WTC11 (cell line): Measurements from ENCODE around the gene JMJD7. TPM values are rescaled to one million over a fixed set of nuclear protein-coding genes. Genes with fewer than 3 reads are reported as not detected.

Experiments
- ATAC-seq: fragments of 200-7000 bp; cut with Tn5 transposase; 2 replicates; pipeline ENCODE4 v1.10.0; 2021; ENCODE audit warnings: mild to moderate bottlenecking, moderate library complexity
- CTCF ChIA-PET: fragments of 300-600 bp; sonication (Branson Sonifier 250); formaldehyde crosslinking; loops from one replicate; lab custom pipeline; 2021; ENCODE audit warnings: antibody characterized with exemption; lab: Charles Lee
- POLR2A ChIA-PET: fragments of 350-600 bp; sonication (Branson Sonifier 250); formaldehyde crosslinking; loops from one replicate; lab custom pipeline; 2021; ENCODE audit warnings: antibody characterized with exemption; lab: Charles Lee
- DNase-seq: peaks from one replicate; pipeline ENCODE4 v3.0.0; 2021; ENCODE audit warnings: low spot score
- H3K27ac Mint-ChIP-seq: 2 replicates; pipeline ENCODE4 v1.8.0; 2021; ENCODE audit warnings: mixed read lengths
- H3K27me3 Mint-ChIP-seq: 2 replicates; pipeline ENCODE4 v1.8.0; 2021; ENCODE audit warnings: low read depth, mild to moderate bottlenecking, moderate library complexity, mixed read lengths
- H3K36me3 Mint-ChIP-seq: 2 replicates; pipeline ENCODE4 v1.8.0; 2021; ENCODE audit warnings: mixed read lengths
- H3K4me1 Mint-ChIP-seq: 2 replicates; pipeline ENCODE4 v1.8.0; 2022; ENCODE audit warnings: mixed read lengths
- H3K4me3 Mint-ChIP-seq: 2 replicates; pipeline ENCODE4 v1.8.0; 2021; ENCODE audit warnings: mild to moderate bottlenecking, moderate library complexity, mixed read lengths
- H3K9me3 Mint-ChIP-seq: 2 replicates; pipeline ENCODE4 v1.8.0; 2021; ENCODE audit warnings: mixed read lengths
- AR ChIP-seq: fragments of 250-450 bp; sonication (Bioruptor Pico); IDR thresholded peaks from 2 replicates; pipeline ENCODE4 v1.9.0; 2021; ENCODE audit warnings: mild to moderate bottlenecking
- ATF1 ChIP-seq: sonication (generic); formaldehyde crosslinking; IDR thresholded peaks from 2 replicates; pipeline ENCODE4 v1.8.1; 2023; ENCODE audit warnings: mild to moderate bottlenecking, moderate library complexity, missing genetic modification reagents
- CBFB ChIP-seq: sonication (generic); formaldehyde crosslinking; IDR thresholded peaks from 2 replicates; pipeline ENCODE4 v1.8.1; 2022; ENCODE audit warnings: mild to moderate bottlenecking, low read depth, missing genetic modification reagents
- CREM ChIP-seq: sonication (generic); formaldehyde crosslinking; IDR thresholded peaks from 2 replicates; pipeline ENCODE4 v1.8.1; 2022; ENCODE audit warnings: mild to moderate bottlenecking, missing genetic modification reagents, moderate library complexity
- EMX1 ChIP-seq: fragments of 250-450 bp; sonication (Bioruptor Pico); IDR thresholded peaks from 2 replicates; pipeline ENCODE4 v1.8.0; 2021; ENCODE audit warnings: mild to moderate bottlenecking
- ESRRA ChIP-seq: sonication (generic); formaldehyde crosslinking; IDR thresholded peaks from 2 replicates; pipeline ENCODE4 v1.8.1; 2022; ENCODE audit warnings: mild to moderate bottlenecking, missing genetic modification reagents, borderline replicate concordance
- ETV6 ChIP-seq: sonication (generic); formaldehyde crosslinking; IDR thresholded peaks from 2 replicates; pipeline ENCODE4 v1.8.1; 2022; ENCODE audit warnings: mild to moderate bottlenecking, missing genetic modification reagents
- FOXP1 ChIP-seq: sonication (generic); formaldehyde crosslinking; IDR thresholded peaks from 2 replicates; pipeline ENCODE4 v1.8.0; 2022; ENCODE audit warnings: missing genetic modification reagents, mild to moderate bottlenecking, moderate library complexity, borderline replicate concordance
- HMGXB4 ChIP-seq: sonication (generic); formaldehyde crosslinking; IDR thresholded peaks from 2 replicates; pipeline ENCODE4 v1.8.1; 2023; ENCODE audit warnings: mild to moderate bottlenecking, moderate library complexity, missing genetic modification reagents
- JUN ChIP-seq: sonication (generic); formaldehyde crosslinking; IDR thresholded peaks from 2 replicates; pipeline ENCODE4 v1.8.0; 2023; ENCODE audit warnings: mild to moderate bottlenecking, missing genetic modification reagents
- MAX ChIP-seq: sonication (generic); formaldehyde crosslinking; IDR thresholded peaks from 2 replicates; pipeline ENCODE4 v1.8.0; 2022; ENCODE audit warnings: mild to moderate bottlenecking, missing genetic modification reagents
- NFATC4 ChIP-seq: fragments of 250-450 bp; sonication (Bioruptor Pico); IDR thresholded peaks from 2 replicates; pipeline ENCODE4 v1.9.0; 2021; ENCODE audit warnings: mild to moderate bottlenecking
- NR2C2 ChIP-seq: sonication (generic); formaldehyde crosslinking; IDR thresholded peaks from 2 replicates; pipeline ENCODE4 v1.8.0; 2022; ENCODE audit warnings: mild to moderate bottlenecking, missing genetic modification reagents
- NR3C1 ChIP-seq: sonication (generic); formaldehyde crosslinking; conservative IDR thresholded peaks from 2 replicates; pipeline ENCODE4 v1.8.1; 2023; ENCODE audit warnings: low read depth, mild to moderate bottlenecking, missing genetic modification reagents
- PRRX2 ChIP-seq: fragments of 250-450 bp; sonication (Bioruptor Pico); IDR thresholded peaks from 2 replicates; pipeline ENCODE4 v1.8.0; 2021; ENCODE audit warnings: mild to moderate bottlenecking
- RELA ChIP-seq: sonication (generic); formaldehyde crosslinking; IDR thresholded peaks from 2 replicates; pipeline ENCODE4 v1.8.1; 2022; ENCODE audit warnings: missing genetic modification reagents, mild to moderate bottlenecking, borderline replicate concordance
- TCF7 ChIP-seq: sonication (generic); formaldehyde crosslinking; IDR thresholded peaks from 2 replicates; pipeline ENCODE4 v1.8.0; 2022; ENCODE audit warnings: mild to moderate bottlenecking, low read depth, missing genetic modification reagents, moderate library complexity
- ZBTB43 ChIP-seq: sonication (generic); formaldehyde crosslinking; IDR thresholded peaks from 2 replicates; pipeline ENCODE4 v1.8.1; 2023; ENCODE audit warnings: mild to moderate bottlenecking, missing genetic modification reagents
- ZMAT4 ChIP-seq: fragments of 250-450 bp; sonication (Bioruptor Pico); IDR thresholded peaks from 2 replicates; pipeline ENCODE4 v1.9.0; 2021; ENCODE audit warnings: mild to moderate bottlenecking
- ZNF317 ChIP-seq: sonication (generic); formaldehyde crosslinking; IDR thresholded peaks from 2 replicates; pipeline ENCODE4 v1.8.1; 2023; ENCODE audit warnings: low read depth, mild to moderate bottlenecking, moderate library complexity, missing genetic modification reagents, borderline replicate concordance
- total RNA-seq: library from RNA; stranded (reverse); gene quantifications from 3 replicates; pipeline ENCODE4 v1.2.3, GENCODE V29; 2021

Gene JMJD7
- total RNA-seq, 1 experiment from 2014 or later, result 19.9 TPM

GRCh38 chr15:41852736-41853590 is 25.1 kb downstream of the JMJD7 start (continued):
- TF ChIP-seq HMGXB4 (CRISPR knock-in tag) (no peak), NFATC4 (CRISPR knock-in tag) (no peak), RELA (CRISPR knock-in tag) (no peak), EMX1 (no peak), PRRX2 (no peak), JUN (CRISPR knock-in tag) (no peak), ESRRA (CRISPR knock-in tag) (no peak), ATF1 (CRISPR knock-in tag) (no peak), CREM (no peak), TCF7 (CRISPR knock-in tag) (no peak), ZMAT4 (CRISPR knock-in tag) (no peak), AR (CRISPR knock-in tag) (no peak), ETV6 (CRISPR knock-in tag) (no peak)

- Mint-ChIP-seq H3K27me3 (no peaks in the 10 kb centered on the region), H3K4me3 (no peak overlapping the region), H3K9me3 (no peaks in the 10 kb centered on the region), H3K27ac (no peak overlapping the region), H3K36me3 (no peaks in the 10 kb centered on the region), H3K4me1 (peaks cover 4% of the 10 kb centered on the region)
- POLR2A ChIA-PET, result interaction anchor here (0.7 to 1.8 kb wide), 2 partner anchors 14 to 27 kb away, joined by 3 to 5 read pairs; no protein-coding TSS in a partner anchor
- ATAC-seq (no peak), DNase-seq (no peak)
- CTCF ChIA-PET, result interaction anchor here (3.7 to 4.4 kb wide), 2 partner anchors 51 to 80 kb away, joined by 20 to 37 read pairs; partner anchors contain the start of gene MAPKBP1
- TF ChIP-seq ZNF317 (CRISPR knock-in tag), result no peak
- no peak for TF ChIP-seq CBFB (CRISPR knock-in tag)
- no peak for TF ChIP-seq MAX (CRISPR knock-in tag)
- no peak for TF ChIP-seq FOXP1 (CRISPR knock-in tag)
- no peak for TF ChIP-seq ZBTB43 (CRISPR knock-in tag)
- TF ChIP-seq NR2C2, result no peak
- TF ChIP-seq NR3C1 (CRISPR knock-in tag), result no peak
- TF ChIP-seq, all 79 proteins: peak for 0
Measured at GRCh38 chr15:41853831-41854230, 25.9 kb downstream of the JMJD7 start.
